GM23248 (cell line): Measurements from ENCODE around the gene PTPRN2.

Experiments used
- EZH2 ChIP-seq: fragments of 200-600 bp; sonication (generic); IDR thresholded peaks from 2 replicates; pipeline ENCODE4 v1.6.1; 2018; ENCODE audit warnings: antibody characterized with exemption, mild to moderate bottlenecking; ENCODE audit not compliant: insufficient read depth, poor library complexity, severe bottlenecking
- EZH2phosphoT487 ChIP-seq: fragments of 200-600 bp; sonication (generic); IDR thresholded peaks from 2 replicates; pipeline ENCODE4 v1.6.1; 2018; ENCODE audit warnings: antibody characterized with exemption, moderate library complexity, mild to moderate bottlenecking, low read depth; ENCODE audit not compliant: insufficient read depth

DNA sequence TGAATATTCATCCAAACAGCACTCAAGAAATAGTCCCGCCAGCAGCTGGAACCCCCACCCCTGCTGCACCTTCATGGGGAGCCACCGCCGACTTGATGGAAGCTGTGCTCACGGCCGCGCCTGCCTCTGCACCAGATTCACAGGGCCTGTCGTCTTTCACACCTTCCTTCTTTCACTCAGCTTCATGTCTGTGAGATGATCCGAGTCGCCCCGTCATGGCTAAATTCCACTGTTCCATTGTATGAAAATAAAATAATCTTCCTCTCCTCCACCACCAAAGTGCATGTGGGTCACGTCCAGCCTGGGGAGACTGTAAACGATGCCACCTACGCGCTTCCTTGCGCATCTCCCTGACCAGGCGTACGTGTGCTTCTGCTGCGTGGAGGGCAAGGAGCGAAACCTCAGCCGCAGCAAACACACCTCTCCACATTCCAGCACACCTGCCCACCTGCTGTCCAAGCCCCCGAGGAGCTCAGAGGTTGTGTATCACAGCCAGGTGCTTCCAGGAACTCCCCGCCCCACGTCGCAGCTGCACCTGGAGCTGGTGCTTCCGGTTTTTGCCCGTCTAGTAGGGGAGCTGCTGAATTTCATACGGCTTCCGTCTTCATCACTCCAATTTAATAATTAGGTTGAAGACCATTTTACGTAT is 137.0 kb downstream of the PTPRN2 start:
- TF ChIP-seq EZH2phosphoT487 (no peak), EZH2 (no peak)
